SK-N-MC (cell line): ENCODE measurements around the gene MT1HL1.
"Not testable (repeated sequence)": the region's sequence is repeated elsewhere in the genome, so short reads cannot be mapped to it uniquely, and the experiment has no call there.

Experiments
- DNase-seq: peaks from one replicate; pipeline ENCODE4 v3.0.0-alpha.2; 2011; ENCODE audit warnings: low read depth, low spot score
- H3K27ac ChIP-seq: fragments of 200-600 bp; sonication (generic); 2 replicates; pipeline ENCODE4 v1.5.1; 2016; ENCODE audit warnings: mixed run types
- H3K36me3 ChIP-seq: fragments of 200-600 bp; sonication (generic); 2 replicates; pipeline ENCODE4 v1.6.1; 2017; ENCODE audit warnings: antibody characterized with exemption, low read length, mixed read lengths; ENCODE audit not compliant: insufficient read depth
- H3K4me3 ChIP-seq: fragments of 200-600 bp; sonication (generic); 2 replicates; pipeline ENCODE4 v1.5.1; 2016
- H3K9ac ChIP-seq: fragments of 200-600 bp; sonication (generic); 2 replicates; pipeline ENCODE4 v1.8.0; 2017; ENCODE audit warnings: mixed run types, mixed read lengths; ENCODE audit not compliant: insufficient read length
- H3K9me3 ChIP-seq: fragments of 200-600 bp; sonication (generic); 2 replicates; pipeline ENCODE4 v1.6.1; 2017; ENCODE audit warnings: low read depth, mild to moderate bottlenecking, antibody characterized with exemption, low read length, moderate library complexity, mixed read lengths
- EZH2 ChIP-seq: fragments of 200-600 bp; sonication (generic); IDR thresholded peaks from one replicate; pipeline ENCODE4 v1.6.1; 2017; ENCODE audit warnings: antibody characterized with exemption
- FOXP2 ChIP-seq: optimal IDR thresholded peaks from 2 replicates; pipeline ENCODE3; 2011; ENCODE audit warnings: mild to moderate bottlenecking, moderate library complexity; ENCODE audit not compliant: insufficient read depth; ENCODE audit errors: extremely low read length, control extremely low read depth
- POLR2AphosphoS5 ChIP-seq: IDR thresholded peaks from 2 replicates; pipeline ENCODE4 v1.6.1; 2012; ENCODE audit warnings: mild to moderate bottlenecking, low read depth, low read length, borderline replicate concordance

MT1HL1 gene

DNA sequence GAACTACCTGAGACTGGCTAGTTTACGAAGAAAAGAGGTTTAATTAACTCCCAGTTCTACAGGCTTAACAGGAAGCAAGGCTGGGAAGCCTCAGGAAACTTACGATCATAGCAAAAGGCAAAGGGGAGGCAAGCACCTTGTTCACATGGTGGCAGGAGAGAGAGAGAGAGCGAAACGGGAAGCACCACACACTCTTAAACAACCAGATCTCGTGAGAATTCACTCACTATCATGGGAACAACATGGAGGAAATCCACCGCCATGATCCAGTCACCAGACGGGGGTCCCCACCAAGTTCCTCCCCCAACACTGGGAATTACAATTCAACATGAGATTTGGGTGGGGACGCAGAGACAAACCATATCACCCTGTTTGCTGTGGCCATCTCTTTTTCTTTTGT, 11.8 kb downstream of the MT1HL1 start:
- Histone ChIP-seq H3K4me3 (no peak overlapping the region), H3K9ac (no peak overlapping the region), H3K27ac (no peak overlapping the region), H3K36me3 (no peaks in the 10 kb centered on the region), H3K9me3 (no peaks in the 10 kb centered on the region)
- TF ChIP-seq POLR2AphosphoS5 (no peak), FOXP2 (no peak), EZH2 (no peak)
- no peak for DNase-seq

DNA sequence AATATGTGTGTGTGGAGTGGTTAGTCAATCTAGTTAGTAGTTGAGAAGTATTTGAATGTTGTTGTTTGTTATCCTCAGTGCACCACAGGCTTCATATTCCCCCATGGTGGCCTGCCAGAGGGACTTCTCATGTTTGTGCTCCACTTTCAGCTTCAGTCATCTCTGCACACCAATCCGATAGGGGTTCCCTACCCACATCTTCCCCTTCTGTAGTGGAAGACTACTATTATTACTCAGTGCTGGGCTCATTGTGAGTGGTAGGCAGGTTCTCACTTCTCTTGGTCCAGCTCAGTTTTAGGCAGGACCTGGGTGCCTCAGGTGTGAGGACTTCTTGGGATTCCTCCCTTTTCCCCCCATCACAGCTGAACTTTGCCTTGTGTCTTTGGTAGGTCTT, 14.2 kb downstream of the MT1HL1 start:
- TF ChIP-seq FOXP2 (no peak), EZH2 (no peak), POLR2AphosphoS5 (no peak)
- H3K36me3 ChIP-seq: no peaks in the 10 kb centered on the region
- no peak for DNase-seq
- no peaks in the 10 kb centered on the region for H3K9me3 ChIP-seq
- H3K9ac ChIP-seq: no peak overlapping the region
- H3K27ac ChIP-seq: no peak overlapping the region
- H3K4me3 ChIP-seq: no peak overlapping the region

DNA sequence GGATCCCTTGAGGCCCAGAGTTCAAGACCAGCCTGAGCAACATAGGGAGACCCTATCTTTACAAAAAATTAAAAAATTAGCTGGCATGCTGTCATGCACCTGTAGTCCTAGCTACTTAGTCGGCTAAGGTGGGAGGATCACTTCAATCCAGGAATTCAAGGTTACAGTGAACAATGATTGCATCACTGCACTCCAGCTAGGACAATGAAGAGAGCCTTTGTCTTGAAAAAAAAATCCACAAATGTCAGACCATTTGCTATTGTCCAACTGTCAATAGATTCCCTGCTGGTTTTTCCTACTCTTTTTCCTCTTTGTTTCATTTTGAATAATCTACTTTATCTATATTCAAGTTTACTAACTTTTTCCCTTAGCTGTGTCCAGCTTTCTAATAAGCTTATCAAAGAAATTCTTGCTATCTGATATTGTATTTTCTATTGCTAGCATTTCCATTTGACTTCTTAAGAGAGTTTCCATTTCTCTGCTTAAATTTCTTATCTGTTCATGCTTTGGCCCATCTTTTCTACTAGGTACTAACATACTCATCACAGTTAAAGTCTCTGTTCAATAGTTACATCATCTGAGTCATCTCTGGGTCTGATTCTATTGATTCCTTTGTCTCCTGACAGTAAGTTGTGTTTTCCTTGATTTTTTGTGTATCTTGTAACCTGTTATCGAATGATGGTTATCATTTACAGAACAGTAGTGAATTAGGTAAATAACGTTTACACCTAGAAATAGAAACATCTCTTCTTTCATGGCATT, 14.8 kb downstream of the MT1HL1 start:
- DNase-seq: no peak
- TF ChIP-seq POLR2AphosphoS5 (no peak), EZH2 (no peak)
- Histone ChIP-seq H3K36me3 (no peaks in the 10 kb centered on the region), H3K27ac (no peak overlapping the region), H3K9ac (no peak overlapping the region), H3K4me3 (no peak overlapping the region), H3K9me3 (no peaks in the 10 kb centered on the region)

DNA sequence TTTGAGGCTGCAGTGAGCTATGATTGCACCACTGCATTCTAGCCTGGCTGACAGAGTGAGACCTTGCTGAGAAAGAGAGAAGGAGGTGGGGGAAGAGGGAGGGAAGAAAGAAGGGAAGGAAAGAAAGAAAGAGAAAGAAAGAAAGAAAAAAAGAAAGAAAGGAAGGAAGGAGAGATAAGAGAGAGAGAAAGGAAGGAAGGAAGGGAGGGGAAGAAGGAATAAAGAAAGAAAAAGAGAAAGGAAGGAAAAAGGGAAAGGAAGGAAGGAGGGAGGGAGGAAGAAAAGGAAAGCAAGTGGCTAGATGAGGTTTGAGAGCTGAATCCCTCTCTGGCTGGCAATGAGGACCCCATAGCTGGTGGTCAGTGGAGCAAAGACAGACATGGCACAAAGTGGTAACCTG, 20.4 kb downstream of the MT1HL1 start:
- DNase-seq: no peak
- Histone ChIP-seq H3K36me3 (no peaks in the 10 kb centered on the region), H3K27ac (no peak overlapping the region), H3K4me3 (no peak overlapping the region), H3K9ac (no peak overlapping the region), H3K9me3 (no peaks in the 10 kb centered on the region)
- TF ChIP-seq POLR2AphosphoS5 (no peak), EZH2 (no peak), FOXP2 (no peak)

DNA sequence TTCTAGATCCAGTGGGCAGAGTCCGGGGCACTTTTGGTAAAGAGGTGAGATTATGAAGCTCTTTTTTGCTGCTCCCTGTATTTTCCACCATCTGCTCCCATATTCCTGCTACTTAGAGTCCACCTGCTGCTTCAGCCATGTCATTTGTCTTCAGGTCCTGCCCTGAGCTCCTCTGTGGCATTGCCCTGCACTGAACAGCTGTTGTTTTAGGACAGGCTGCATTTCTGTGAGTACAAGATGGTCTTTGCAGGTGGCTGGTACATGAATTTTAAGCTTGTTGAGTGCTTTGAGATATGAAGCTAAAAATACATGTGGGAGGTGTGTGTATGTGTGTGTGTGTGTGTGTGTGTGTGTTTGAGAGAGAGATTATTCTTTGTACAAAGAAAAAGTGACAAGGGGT, 21.9 kb downstream of the MT1HL1 start:
- Histone ChIP-seq H3K9me3 (no peaks in the 10 kb centered on the region), H3K4me3 (no peak overlapping the region), H3K27ac (no peak overlapping the region), H3K9ac (no peak overlapping the region), H3K36me3 (no peaks in the 10 kb centered on the region)
- TF ChIP-seq POLR2AphosphoS5 (no peak), EZH2 (no peak), FOXP2 (no peak)
- no peak for DNase-seq

DNA sequence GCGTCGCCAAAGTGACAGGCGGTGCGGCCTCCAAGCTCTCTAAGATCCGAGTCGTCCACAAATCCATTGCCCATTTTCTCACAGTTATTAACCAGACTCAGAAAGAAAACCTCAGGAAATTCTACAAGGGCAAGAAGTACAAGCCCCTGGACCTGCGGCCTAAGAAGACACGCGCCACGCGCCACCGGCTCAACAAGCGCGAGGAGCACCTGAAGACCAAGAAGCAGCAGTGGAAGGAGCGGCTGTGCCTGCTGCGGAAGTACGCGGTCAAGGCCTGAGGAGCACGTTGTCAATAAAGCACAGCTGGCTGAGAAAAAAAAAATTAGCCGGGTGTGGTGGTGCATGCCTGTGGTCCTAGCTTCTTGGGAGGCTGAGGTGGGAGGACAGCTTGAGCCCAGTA, 22.8 kb downstream of the MT1HL1 start:
- DNase-seq, H3K9ac ChIP-seq, H3K36me3 ChIP-seq, H3K27ac ChIP-seq, H3K4me3 ChIP-seq, H3K9me3 ChIP-seq: not testable (repeated sequence)

DNA sequence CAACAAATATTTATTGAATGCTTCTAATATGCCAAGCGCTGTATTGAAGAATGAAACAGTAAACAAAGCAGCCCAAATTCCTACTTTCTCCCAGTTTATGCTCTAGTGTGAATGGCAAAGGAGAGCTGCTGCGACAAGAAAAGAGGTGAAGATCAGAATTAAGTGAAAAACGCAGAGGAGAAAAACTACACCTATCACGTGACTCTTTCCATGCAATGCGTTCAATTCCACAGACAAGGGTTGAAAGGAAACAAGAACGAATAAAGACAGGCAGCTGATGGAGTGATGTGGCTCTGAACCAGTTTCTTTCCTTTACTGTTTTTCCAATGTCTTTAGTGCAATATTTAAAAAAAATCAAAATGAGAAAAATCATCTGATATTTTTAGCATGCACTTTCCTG, 23.6 kb downstream of the MT1HL1 start:
- Histone ChIP-seq H3K9ac (no peak overlapping the region), H3K27ac (no peak overlapping the region), H3K4me3 (no peak overlapping the region), H3K9me3 (no peaks in the 10 kb centered on the region), H3K36me3 (no peaks in the 10 kb centered on the region)
- no peak for DNase-seq
- TF ChIP-seq EZH2 (no peak), POLR2AphosphoS5 (no peak), FOXP2 (no peak)

DNA sequence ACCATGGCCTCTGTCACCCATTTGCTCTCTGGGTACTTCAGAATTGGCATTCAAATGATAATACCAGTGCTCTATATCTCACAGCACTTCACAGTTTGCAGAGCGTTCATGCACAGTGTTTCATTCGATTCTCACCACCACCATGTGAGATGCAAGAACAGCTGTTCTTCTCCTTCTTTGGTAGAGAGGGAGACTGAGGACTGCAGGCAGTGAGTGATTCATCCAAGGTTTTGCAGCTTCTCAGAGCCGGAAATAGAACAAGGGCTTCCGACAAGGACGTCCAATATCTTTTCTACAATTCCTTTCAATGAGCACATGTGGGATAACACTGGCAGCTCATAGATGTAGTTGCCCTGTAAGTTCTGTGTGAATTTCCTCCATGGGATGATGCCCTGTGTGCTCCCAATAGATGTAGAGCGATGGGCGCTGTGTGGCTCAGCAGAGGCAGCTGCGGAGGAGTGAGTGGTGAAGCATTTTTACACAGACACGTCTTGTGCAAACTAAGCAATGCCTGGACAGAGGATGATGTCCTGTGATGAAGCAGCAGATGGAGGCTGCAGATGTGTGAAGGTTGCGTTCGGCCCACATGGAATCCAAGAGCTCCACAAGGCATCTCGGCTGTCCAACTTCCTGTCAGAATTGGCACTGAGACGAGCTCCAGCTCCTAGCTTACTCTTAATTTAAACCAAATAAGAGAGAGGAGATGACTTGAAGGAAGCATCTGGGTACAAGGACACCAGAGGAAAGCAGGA, 24.9 kb downstream of the MT1HL1 start:
- Histone ChIP-seq H3K9me3 (no peaks in the 10 kb centered on the region), H3K9ac (no peak overlapping the region), H3K36me3 (no peaks in the 10 kb centered on the region), H3K4me3 (no peak overlapping the region), H3K27ac (no peak overlapping the region)
- DNase-seq: no peak
- TF ChIP-seq FOXP2 (no peak), EZH2 (no peak), POLR2AphosphoS5 (no peak)

DNA sequence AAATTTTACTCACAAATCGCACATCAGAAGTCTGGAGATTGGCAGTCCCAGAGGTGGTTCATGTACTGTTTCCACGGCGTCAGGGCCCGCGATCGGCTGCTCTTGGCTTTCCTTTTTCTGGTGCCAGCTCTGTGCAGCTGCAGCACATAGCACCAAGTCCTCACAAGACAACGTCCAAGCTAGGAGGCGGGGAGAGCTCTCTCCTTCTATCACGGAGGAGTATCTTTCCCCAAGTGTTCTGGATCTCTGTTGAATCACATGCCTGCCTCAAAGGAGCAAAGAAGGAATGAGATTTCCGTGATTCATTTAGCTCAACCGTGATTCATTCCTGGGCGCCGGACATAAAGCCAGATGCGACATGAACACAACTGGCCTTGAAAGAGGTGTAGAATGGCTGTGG, 25.5 kb downstream of the MT1HL1 start:
- no peak for DNase-seq
- TF ChIP-seq EZH2 (no peak), FOXP2 (no peak), POLR2AphosphoS5 (no peak)
- H3K9ac ChIP-seq: no peak overlapping the region
- H3K27ac ChIP-seq: no peak overlapping the region
- H3K4me3 ChIP-seq: no peak overlapping the region
- H3K9me3 ChIP-seq: no peaks in the 10 kb centered on the region
- H3K36me3 ChIP-seq: no peaks in the 10 kb centered on the region
